ENCODE results near the gene DNM1. TPM values are rescaled to one million over a fixed set of nuclear protein-coding genes. Genes with fewer than 3 reads are reported as not detected.

The DNM1 gene
- total and polyA plus RNA-seq, 2 experiments from 2014 or later: 36.0 to 42.0 TPM

- TF ChIP-seq REST (IDR thresholded peaks at IDR 0.05; ENCODE audit: unreplicated experiment) (no peak), ZNF331 (CRISPR knock-in tag; IDR thresholded peaks at IDR 0.05; ENCODE audit: low read depth) (no peak)
These were observed 12.4 kb upstream of the DNM1 start (continued) for GRCh38 chr9:128190516-128191405.

DNA sequence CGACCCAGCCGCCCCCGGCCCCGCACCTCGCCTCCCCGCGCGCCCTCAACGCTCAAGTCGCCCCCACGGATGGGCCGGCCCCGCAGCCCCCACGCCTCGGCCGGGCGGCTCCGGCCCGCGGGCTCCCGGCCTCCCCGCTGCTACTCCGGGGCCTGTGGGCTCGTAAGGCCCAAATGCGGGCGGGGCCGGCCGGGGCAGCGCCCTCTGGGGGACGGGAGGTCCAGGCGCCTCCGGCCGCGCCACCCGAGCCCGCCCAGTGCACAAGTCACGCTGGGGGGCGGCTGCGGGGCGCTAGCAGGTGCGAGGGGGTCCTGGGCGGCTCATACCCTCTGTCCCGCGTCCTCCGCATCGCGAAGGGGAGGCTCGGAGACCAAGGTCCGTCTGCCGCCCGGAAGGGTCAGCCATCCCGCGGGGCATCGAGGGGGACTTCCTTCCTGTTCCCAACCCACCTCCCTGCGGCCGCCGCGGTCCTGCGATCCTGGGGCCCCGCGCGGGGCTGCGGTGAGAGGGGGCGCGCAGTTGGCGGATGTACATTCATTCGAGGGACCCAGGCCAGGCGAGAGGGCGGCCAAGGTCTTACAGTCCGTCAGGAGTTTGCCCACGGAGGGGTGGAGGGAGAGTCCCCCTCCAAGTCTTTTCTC, 11.7 kb upstream of the DNM1 start, which contains the start of gene CIZ1:
TSS of gene CIZ1 (minus strand) at position 167 of the 641 bp plus-strand sequence. CDS start 715 bp downstream, outside the sequence.
- H3K27me3 Mint-ChIP-seq (ENCODE audit: insufficient read depth, low read depth, poor library complexity): peaks cover 21% of the 10 kb centered on the region
- no peaks in the 10 kb centered on the region for H3F3A ChIP-seq (replicated peaks; ENCODE audit: low read depth)
- no peak within 1 kb of the TSS for H3K27ac ChIP-seq (ENCODE audit: low read depth)
- H3K4me3 ChIP-seq: peak within 1 kb of the TSS; percentile 90
- DNase-seq (ENCODE audit: low spot score) (peak; percentile 85), ATAC-seq (peak; percentile 86)
- H3K4me2 ChIP-seq: peak within 1 kb of the TSS; percentile 91
- H2AFZ ChIP-seq: peak within 1 kb of the TSS; percentile 97
- peaks cover 3% of the 10 kb centered on the region; the same call in 1 of the 2 replicates for H4K20me1 ChIP-seq (replicated peaks; ENCODE audit: insufficient read depth)
- no peaks in the 10 kb centered on the region for H3K9me2 ChIP-seq (ENCODE audit: insufficient read depth)
- H3K36me3 ChIP-seq (ENCODE audit: insufficient read depth): 0 out of 2 replicates have a peak, but pooled peaks cover 6% of the 10 kb centered on the region
- peaks cover 27% of the 10 kb centered on the region for H3K36me3 Mint-ChIP-seq (ENCODE audit: low read depth)
- peak; percentile 32; the same call in 1 of the 2 replicates for TF ChIP-seq CREB1 (CRISPR knock-in tag; IDR thresholded peaks at IDR 0.05; ENCODE audit: low read depth)
- TF ChIP-seq JUNB (IDR thresholded peaks at IDR 0.05; ENCODE audit: unreplicated experiment): no peak
- no peak for TF ChIP-seq EZH2 (IDR thresholded peaks at IDR 0.05; ENCODE audit: low read depth, unreplicated experiment)
- no peak for TF ChIP-seq STAT1 (IDR thresholded peaks at IDR 0.05; ENCODE audit: unreplicated experiment)
- TF ChIP-seq NANOG (IDR thresholded peaks at IDR 0.05; ENCODE audit: borderline replicate concordance): no peak
- TF ChIP-seq, protein P1, sequence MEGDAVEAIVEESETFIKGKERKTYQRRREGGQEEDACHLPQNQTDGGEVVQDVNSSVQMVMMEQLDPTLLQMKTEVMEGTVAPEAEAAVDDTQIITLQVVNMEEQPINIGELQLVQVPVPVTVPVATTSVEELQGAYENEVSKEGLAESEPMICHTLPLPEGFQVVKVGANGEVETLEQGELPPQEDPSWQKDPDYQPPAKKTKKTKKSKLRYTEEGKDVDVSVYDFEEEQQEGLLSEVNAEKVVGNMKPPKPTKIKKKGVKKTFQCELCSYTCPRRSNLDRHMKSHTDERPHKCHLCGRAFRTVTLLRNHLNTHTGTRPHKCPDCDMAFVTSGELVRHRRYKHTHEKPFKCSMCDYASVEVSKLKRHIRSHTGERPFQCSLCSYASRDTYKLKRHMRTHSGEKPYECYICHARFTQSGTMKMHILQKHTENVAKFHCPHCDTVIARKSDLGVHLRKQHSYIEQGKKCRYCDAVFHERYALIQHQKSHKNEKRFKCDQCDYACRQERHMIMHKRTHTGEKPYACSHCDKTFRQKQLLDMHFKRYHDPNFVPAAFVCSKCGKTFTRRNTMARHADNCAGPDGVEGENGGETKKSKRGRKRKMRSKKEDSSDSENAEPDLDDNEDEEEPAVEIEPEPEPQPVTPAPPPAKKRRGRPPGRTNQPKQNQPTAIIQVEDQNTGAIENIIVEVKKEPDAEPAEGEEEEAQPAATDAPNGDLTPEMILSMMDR (conservative IDR thresholded peaks at IDR 0.05; ENCODE audit: low read depth in 2 of 2): peak; percentile 57 to 75
- 0 out of 2 replicates have a peak, but pooled peaks have one; percentile 29 for TF ChIP-seq ETS1 (IDR thresholded peaks at IDR 0.05)
- TF ChIP-seq EZH2phosphoT487 (IDR thresholded peaks at IDR 0.05; ENCODE audit: unreplicated experiment): no peak
- TF ChIP-seq POLR2AphosphoS5 (IDR thresholded peaks at IDR 0.05; ENCODE audit: low read depth): peak; percentile 77
- no peak for TF ChIP-seq REST (IDR thresholded peaks at IDR 0.05; ENCODE audit: unreplicated experiment)
- H3K4me1 Mint-ChIP-seq: peaks cover 6% of the 10 kb centered on the region
- peak within 1 kb of the TSS; percentile 98 for H3K4me3 Mint-ChIP-seq
- no peaks in the 10 kb centered on the region for H3K9me3 Mint-ChIP-seq
- H3K4me1 ChIP-seq (ENCODE audit: insufficient read depth): no peaks in the 10 kb centered on the region
- no peaks in the 10 kb centered on the region for H3K79me2 ChIP-seq (replicated peaks; ENCODE audit: insufficient read depth)
- peaks cover 6% of the 10 kb centered on the region; the same call in 1 of the 2 replicates for H3K27me3 ChIP-seq (ENCODE audit: insufficient read depth)
- no peak within 1 kb of the TSS for H3K27ac Mint-ChIP-seq

Measured in GM23338 (cell line).